D341Med (cell line): Measurements from ENCODE around the gene MKKS.

ENCODE experiments used
- DNase-seq: peaks from one replicate; pipeline ENCODE4 v3.0.0; 2012; ENCODE audit warnings: low spot score

MKKS gene

GRCh38 chr20:10368702-10369041 lies 65.3 kb downstream of the MKKS start:
- DNase-seq = no peak

DNA sequence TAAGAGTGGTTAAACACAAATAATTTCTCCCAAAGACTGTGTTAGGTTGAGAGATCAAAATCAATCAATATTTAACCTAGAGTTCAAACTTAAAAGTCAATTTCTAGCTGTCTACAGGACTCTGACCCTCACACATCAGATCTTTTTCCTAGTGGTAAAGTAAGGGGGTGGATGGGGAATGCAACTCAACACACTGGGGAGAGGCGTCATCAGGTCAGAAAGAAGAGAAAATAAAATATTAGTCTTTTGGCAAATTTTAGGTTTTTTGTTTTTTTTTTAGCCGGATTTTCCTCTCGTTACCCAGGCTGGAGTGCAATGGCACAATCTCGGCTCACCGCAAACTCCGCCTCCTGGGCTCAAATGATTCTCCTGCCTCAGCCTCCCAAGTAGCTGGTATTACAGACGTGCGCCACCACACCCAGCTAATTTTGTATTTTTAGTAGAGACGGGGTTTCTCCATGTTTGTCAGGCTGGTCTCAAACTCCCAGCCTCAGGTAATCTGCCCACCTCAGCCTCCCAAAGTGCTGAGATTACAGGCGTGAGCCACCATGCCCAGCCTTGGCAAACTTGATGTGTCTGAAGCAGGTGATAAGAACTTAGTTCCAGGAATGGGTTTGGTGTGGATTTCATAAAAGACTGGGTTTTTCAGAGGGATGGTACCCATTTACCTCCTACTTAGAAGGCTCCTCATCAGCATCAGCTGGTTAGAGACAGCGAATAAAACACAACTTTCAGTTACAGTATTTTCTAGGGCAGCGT lies 65.9 kb downstream of the MKKS start:
- no peak for DNase-seq

DNA sequence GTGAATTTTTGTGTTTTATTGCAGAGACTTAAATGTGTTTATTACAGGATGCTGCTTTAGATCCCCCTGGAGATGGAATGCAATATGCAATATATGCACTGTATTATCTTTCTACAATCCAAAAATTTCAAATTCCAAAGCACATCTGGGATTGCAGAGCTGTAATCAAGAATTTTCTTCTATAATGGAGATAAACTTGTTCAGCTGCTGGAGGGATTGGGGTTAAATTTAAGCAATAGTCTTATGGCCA lies 66.4 kb downstream of the MKKS start:
- no peak for DNase-seq

GRCh38 chr20:10366898-10367692 lies 66.9 kb downstream of the MKKS start:
- DNase-seq = no peak

GRCh38 chr20:10362674-10363073 lies 71.3 kb downstream of the MKKS start:
- DNase-seq = no peak

DNA sequence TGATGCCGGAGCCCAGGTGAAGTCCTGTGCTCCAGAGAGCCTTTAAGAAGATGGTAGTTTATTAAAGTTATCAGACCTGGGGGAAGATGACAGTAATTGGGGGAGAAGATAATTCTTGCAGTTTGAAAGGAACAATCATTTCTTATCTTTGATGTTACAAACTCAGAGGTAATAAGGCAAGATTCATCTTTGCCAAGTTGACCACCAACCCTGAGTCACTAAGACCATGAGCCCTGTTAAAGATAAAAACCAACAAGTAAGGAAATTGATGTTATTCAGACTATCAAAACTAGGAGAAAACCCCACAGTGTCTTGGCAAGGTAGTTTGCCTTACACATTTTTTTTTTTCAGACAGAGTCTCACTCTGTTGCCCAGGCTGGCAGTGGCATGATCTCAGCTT lies 73.1 kb downstream of the MKKS start:
- DNase-seq = no peak

DNA sequence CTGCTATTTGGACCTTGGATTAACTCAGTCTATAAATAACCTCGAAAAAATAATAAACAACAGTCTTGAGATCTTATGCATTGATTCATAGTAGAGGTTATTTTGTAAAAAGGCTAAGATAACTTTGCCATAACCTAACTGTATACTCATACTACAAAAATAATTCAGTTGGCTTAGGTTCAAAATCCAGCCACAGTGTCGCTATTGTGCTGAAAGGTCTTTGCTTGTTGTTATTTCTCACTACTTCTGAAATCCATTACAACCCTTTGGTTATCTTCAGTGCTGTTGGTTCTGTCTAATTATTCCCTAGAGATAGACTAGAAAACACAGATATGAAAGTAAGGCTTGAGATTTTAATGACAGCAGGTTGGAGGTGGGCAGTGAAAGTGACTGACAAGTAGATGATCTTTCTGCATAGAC lies 74.4 kb downstream of the MKKS start:
- no peak for DNase-seq

DNA sequence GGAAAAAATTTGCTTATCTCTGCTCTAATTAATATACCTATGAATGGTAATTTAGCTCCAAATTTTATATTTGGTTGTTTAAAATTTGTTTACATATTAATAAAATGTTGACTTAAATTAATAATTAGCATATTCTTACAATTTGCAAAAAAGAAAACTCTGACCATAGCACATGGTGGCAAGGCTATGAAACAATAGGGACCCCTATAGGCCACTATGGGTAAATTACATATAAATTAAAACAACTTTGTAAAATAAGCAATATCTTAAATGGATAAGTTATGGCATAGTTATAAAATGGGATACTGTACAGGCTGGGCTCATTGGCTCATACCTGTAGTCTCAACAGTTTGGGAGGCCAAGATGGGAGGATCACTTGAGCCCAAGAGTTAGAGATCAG lies 76.0 kb downstream of the MKKS start:
- DNase-seq = no peak

DNA sequence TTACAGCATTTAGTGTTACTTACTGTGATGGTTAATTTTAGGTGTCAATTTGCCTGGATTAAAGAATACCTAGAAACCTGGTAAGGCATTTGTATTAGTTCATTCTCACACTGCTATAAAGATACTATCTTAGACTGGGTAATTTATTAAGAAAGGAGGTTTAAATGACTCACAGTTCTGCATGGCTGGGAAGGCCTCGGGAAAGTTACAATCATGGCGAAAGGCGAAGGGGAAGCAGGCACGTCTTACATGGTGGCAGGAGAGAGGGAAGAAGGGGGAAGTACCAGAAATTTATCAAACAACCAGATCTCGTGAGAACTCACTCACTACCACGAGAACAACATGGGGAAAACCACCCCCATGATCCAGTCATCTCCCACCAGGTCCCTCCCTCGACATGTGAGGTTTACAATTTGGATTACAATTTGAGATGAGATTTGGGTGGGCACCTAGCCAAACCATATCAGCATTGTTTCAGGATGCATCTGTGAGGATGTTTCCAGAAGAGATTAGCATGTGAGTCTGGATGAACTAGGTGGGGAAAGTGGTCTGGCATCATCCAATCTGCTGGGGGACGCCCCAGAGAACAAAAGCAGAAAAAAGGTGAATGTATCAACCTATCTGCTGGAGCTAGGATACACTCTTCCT lies 76.8 kb downstream of the MKKS start:
- DNase-seq = no peak

DNA sequence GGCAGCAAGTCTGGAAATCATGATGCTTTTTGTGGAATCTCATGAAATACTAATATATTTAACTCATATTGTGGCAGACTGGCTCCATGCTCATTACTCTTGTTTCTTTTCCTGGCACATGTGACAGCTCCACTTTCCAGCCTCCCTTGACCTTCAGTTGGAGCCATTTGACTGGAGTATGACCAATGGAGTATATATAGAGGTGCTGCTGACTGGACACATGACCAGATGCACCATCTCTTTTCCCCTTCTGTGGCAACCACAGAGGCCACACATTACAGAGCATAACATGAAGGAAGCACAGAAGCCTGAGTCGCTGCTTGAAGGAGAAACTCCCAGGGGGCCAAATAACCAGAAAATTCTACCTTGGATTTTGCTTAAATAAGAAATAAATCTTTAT lies 77.4 kb downstream of the MKKS start:
- DNase-seq = no peak

DNA sequence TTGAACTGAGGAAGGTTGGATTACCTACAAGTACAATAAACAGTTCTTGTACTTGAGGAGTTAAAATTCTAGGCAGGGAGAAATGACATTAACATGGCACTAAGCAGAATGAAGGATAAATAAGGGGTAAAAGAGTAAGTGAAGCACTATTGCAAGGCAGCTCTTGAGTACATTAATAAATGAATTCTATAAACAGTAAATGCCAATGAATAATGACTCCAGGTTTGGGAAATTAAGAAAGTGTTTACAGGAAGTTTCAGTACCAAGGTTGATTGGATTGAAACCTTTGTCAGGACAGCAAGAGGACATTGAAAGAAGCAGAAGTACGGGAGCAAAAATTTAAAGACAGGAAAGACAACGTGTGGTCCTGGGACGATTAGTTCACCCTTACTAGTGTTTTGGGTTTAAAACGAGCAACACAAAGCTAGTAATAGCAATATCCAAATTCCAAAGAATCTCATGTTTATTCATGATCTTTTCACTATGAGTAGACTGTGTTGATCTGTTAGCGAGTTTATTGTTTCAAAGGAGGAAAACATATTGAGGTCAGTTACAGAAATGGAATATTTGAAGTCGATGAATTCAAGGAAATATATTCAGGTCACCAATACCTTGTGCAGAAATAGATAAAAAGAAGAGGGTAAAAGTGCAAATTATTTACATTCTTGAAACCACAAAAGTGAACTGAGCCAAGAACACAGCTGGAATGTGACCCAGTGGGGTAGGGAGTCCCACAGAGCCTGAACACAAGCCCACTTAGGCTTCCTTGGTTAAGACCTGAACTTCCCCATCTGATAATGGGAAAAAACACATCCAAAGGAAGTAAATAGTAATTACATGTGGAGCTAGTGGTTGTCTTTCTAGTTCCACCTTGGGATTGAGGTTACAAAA lies 80.8 kb downstream of the MKKS start:
- no peak for DNase-seq
